ACC112 (cell line): ENCODE results near the gene SOX5.
"Not testable (repeated sequence)": the region's sequence is repeated elsewhere in the genome, so short reads cannot be mapped to it uniquely, and the experiment has no call there.

ENCODE experiments used
- H2AFZ ChIP-seq: fragments of 200-600 bp; sonication (generic); one replicate; pipeline ENCODE4 v1.6.0; 2017; ENCODE audit warnings: antibody characterized with exemption, low read length; ENCODE audit not compliant: unreplicated experiment
- H3K27ac ChIP-seq: fragments of 200-600 bp; sonication (generic); 2 replicates; pipeline ENCODE4 v1.5.1; 2014; ENCODE audit warnings: low read depth, mild to moderate bottlenecking, antibody characterized with exemption, low read length, moderate library complexity
- H3K27me3 ChIP-seq: fragments of 200-600 bp; sonication (generic); 2 replicates; pipeline ENCODE4 v1.6.1; 2014; ENCODE audit warnings: mild to moderate bottlenecking, antibody characterized with exemption, low read length, moderate library complexity, mixed read lengths; ENCODE audit not compliant: insufficient read depth
- H3K36me3 ChIP-seq: fragments of 200-600 bp; sonication (generic); 2 replicates; pipeline ENCODE4 v1.6.1; 2016; ENCODE audit warnings: mild to moderate bottlenecking, antibody characterized with exemption, low read length, moderate library complexity, mixed read lengths; ENCODE audit not compliant: insufficient read depth
- H3K4me1 ChIP-seq: fragments of 200-600 bp; sonication (generic); one replicate; pipeline ENCODE4 v1.6.1; 2016; ENCODE audit warnings: low read length, mixed read lengths; ENCODE audit not compliant: insufficient read depth, unreplicated experiment, control insufficient read depth
- H3K4me3 ChIP-seq: fragments of 200-600 bp; sonication (generic); 2 replicates; pipeline ENCODE4 v1.5.1; 2014; ENCODE audit warnings: mild to moderate bottlenecking, low read depth, low read length
- H3K79me2 ChIP-seq: fragments of 200-600 bp; sonication (generic); one replicate; pipeline ENCODE4 v1.6.0; 2016; ENCODE audit warnings: low read length; ENCODE audit not compliant: control insufficient read depth, unreplicated experiment, insufficient read depth

The SOX5 gene

DNA sequence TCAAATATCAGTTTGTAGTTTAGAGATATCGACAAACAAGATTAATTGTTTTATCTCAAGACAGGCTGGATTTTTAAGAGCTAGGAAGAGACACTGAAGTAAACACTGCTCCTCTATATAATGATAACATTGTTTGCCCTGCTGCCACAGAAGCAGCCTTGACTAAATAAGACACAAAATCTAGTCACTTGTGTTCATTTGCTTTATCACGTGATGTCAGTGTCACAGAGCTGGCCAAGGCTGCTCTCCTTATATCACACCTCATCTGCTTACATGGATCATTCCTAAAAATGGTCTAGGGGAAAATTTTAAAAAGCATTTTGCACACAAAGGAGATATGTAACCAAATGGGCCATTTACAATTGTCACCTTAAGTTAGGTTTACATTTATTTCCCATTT is 64.1 kb downstream of the SOX5 start:
- Histone ChIP-seq H3K27me3 (no peaks in the 10 kb centered on the region), H3K4me1 (no peaks in the 10 kb centered on the region), H2AFZ (no peak overlapping the region), H3K79me2 (no peaks in the 10 kb centered on the region), H3K36me3 (no peaks in the 10 kb centered on the region), H3K27ac (no peak overlapping the region), H3K4me3 (no peak overlapping the region)

DNA sequence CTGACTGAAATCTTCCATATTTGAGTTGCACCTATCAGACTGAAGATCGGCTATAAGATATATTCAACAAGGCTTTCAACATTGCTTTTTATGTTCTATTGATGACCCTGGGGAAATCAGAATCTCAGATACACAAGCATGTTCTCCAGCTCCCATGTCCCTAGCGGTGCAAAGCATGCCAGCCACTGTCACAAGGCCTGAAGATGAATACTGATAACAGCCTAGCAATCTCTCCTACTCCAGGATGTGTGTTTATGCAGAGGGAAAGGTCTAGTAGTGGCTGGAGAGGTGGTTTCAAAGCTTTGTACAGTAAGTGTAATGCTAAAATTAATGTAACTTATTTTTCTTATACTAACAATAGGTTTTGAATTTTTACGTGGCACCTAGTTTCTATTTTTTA is 64.6 kb downstream of the SOX5 start:
- Histone ChIP-seq H3K4me3 (no peak overlapping the region), H3K79me2 (no peaks in the 10 kb centered on the region), H3K4me1 (no peaks in the 10 kb centered on the region), H2AFZ (no peak overlapping the region), H3K36me3 (no peaks in the 10 kb centered on the region), H3K27me3 (no peaks in the 10 kb centered on the region), H3K27ac (no peak overlapping the region)

DNA sequence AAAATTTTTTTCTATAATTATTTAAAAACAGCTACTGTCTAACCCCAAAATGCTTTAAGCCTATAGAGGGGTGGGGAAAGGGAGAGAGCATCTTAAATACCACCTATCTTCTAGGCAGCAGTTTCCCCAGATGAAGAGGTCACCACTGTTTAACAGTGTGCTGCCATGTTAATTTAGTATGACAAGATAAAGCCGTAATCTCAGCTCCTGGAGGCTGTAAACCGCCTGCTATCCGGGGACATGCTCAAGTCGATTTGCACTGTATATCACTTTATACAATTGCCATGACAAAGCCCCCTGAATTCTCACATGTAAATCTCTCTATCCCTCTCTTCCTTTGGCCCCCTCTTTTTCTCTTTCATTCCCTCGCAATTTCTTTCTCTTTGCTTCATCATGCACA is 68.5 kb downstream of the SOX5 start:
- H3K27ac ChIP-seq = no peak overlapping the region
- H3K4me1 ChIP-seq = no peaks in the 10 kb centered on the region
- H3K27me3 ChIP-seq = no peaks in the 10 kb centered on the region

DNA sequence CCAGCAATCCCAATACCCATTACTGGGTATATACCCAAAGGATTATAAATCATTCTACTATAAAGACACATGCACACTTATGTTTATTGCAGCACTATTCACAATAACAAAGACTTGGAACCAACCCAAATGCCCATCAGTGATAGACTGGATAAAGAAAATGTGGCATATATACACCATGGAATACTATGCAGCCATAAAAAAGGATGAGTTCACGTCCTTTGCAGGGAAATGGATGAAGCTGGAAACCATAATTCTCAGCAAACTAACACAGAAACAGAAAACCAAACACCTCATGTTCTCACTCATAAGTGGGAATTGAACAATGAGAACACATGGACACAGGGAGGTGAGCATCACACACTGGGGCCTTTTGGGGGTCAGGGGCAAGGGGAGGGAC is 72.9 kb downstream of the SOX5 start:
- H2AFZ ChIP-seq, H3K4me3 ChIP-seq: not testable (repeated sequence)

More for the DNA sequence above, 68.5 kb downstream of the SOX5 start:
- Histone ChIP-seq H3K79me2 (no peaks in the 10 kb centered on the region), H2AFZ (no peak overlapping the region), H3K36me3 (no peaks in the 10 kb centered on the region), H3K4me3 (no peak overlapping the region)

DNA sequence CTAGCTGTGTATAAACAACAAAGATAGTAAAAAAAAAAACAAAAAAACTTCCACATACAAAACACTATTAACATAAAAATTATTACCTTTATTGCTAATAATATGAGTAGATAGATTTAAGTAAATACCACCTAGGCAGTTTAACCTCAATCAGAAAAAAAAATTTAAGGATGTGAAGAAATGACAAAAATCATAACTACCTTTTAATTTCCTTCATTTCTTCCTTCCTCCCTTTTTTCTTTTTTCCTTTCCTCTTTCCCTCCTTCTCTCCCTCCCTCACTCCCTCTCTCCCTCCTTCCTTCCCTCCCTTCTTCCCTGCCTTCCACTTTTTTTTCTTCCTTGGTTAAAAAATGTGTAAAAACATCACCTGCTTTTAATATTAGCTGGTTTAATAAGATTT is 81.7 kb downstream of the SOX5 start:
- Histone ChIP-seq H3K27ac (no peak overlapping the region), H3K79me2 (no peaks in the 10 kb centered on the region), H3K36me3 (no peaks in the 10 kb centered on the region), H3K27me3 (no peaks in the 10 kb centered on the region), H2AFZ (no peak overlapping the region), H3K4me1 (no peaks in the 10 kb centered on the region), H3K4me3 (no peak overlapping the region)

More for the DNA sequence above, 72.9 kb downstream of the SOX5 start:
- H3K79me2 ChIP-seq, H3K27me3 ChIP-seq, H3K27ac ChIP-seq, H3K36me3 ChIP-seq, H3K4me1 ChIP-seq: not testable (repeated sequence)

DNA sequence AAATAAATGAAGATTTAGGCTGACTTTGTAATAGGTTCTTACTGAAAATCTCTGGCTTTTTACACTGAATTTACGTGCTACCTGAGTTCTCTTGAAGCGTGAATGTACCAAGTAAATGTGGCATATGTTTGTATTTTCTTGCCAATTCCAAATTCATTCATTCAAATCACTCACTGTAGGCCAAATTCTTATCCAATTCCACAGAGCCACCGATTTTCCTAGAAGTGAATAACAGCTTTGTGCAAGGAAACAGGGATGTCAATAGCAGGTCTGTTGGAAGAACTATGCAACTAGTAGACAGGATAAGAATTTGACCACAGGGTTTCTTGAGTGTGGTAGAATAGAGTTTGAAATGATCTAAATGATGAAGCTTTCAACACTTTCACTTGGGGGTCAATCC is 86.8 kb downstream of the SOX5 start:
- Histone ChIP-seq H3K27ac (no peak overlapping the region), H3K79me2 (no peaks in the 10 kb centered on the region), H2AFZ (no peak overlapping the region), H3K4me3 (no peak overlapping the region), H3K4me1 (no peaks in the 10 kb centered on the region), H3K27me3 (no peaks in the 10 kb centered on the region), H3K36me3 (no peaks in the 10 kb centered on the region)

DNA sequence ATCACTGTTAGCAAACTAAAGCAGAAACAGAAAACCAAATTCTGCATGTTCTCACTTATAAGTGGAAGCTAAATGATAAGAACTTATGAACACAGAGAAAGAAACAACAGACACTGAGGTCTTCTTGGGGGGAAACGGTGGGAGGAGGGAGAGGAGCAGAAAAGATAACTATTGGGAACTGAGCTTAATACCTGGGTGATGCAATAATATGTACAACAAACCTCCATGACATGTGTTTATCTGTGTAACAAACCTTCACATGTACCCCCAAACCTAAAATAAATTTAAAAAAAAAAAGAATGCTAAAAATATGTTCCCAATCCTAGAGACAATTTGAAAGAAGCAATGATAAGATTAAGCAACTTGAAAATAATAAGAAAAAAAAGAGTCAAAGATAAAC is 89.5 kb downstream of the SOX5 start:
- H3K4me3 ChIP-seq = no peak overlapping the region
- no peak overlapping the region for H2AFZ ChIP-seq
- H3K79me2 ChIP-seq = no peaks in the 10 kb centered on the region
- no peak overlapping the region for H3K27ac ChIP-seq
- no peaks in the 10 kb centered on the region for H3K36me3 ChIP-seq
- no peaks in the 10 kb centered on the region for H3K4me1 ChIP-seq
- H3K27me3 ChIP-seq = no peaks in the 10 kb centered on the region

DNA sequence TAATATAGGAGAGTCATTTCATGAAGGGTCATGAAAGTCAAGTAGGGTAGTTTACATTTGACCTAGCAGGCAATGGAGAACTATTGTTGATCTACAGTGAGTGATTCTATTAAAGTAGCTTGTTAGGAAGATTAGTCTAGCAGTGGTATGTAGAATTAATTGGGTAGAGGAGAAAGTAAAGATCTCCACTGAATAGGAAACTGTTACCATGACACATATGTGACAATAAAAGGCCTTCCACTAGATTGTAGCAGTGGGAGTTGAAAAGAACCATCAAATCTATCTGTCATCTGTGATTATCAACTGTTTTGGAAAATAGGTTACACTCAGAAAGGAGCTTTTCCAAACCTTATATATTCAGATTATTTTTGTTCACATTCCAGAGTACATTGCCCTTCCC is 92.3 kb downstream of the SOX5 start:
- Histone ChIP-seq H3K4me3 (no peak overlapping the region), H3K79me2 (no peaks in the 10 kb centered on the region), H3K27ac (no peak overlapping the region), H3K4me1 (no peaks in the 10 kb centered on the region), H3K36me3 (no peaks in the 10 kb centered on the region), H3K27me3 (no peaks in the 10 kb centered on the region), H2AFZ (no peak overlapping the region)

DNA sequence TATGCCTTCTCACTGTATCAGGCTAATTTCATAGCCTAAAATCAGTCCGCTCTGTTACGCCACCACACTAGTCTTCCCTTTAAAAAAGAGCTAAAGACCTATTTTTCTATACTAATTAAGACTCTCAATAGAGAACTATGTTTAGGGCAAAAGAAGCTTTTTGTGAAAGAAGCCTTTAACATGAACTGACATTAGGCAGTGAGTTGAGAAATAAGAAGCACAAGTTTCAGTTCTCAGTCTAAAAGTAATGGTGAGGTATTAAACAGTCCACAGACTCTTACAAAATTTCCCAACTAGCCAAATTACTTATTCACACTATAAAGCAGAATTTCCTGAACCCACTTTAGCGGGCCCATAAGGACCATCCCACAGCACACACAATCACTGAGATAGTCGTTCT is 93.7 kb downstream of the SOX5 start:
- Histone ChIP-seq H3K36me3 (no peaks in the 10 kb centered on the region), H2AFZ (no peak overlapping the region), H3K4me1 (no peaks in the 10 kb centered on the region), H3K27ac (no peak overlapping the region), H3K27me3 (no peaks in the 10 kb centered on the region), H3K4me3 (no peak overlapping the region), H3K79me2 (no peaks in the 10 kb centered on the region)

DNA sequence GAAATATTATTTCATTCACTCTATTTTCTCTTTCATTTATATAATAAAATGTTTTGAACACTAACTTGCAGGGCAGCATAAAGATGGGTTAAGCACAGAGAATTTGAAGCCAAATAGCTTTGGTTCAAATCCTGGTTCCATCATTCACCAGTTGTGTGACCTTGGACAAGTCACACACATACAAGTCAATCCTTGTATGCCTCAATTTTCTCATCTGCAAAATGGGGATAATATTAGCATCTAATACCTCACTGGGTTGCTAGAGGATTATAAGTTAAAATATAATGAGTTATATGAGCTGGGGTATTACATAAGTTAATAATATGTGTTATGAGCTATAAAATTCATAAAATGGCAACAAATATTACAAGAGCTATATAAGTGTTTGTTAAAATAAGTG is 94.9 kb downstream of the SOX5 start:
- no peaks in the 10 kb centered on the region for H3K36me3 ChIP-seq
- no peaks in the 10 kb centered on the region for H3K4me1 ChIP-seq
- H3K27ac ChIP-seq = no peak overlapping the region
- H3K79me2 ChIP-seq = no peaks in the 10 kb centered on the region
- H2AFZ ChIP-seq = no peak overlapping the region
- H3K4me3 ChIP-seq = no peak overlapping the region
- no peaks in the 10 kb centered on the region for H3K27me3 ChIP-seq

DNA sequence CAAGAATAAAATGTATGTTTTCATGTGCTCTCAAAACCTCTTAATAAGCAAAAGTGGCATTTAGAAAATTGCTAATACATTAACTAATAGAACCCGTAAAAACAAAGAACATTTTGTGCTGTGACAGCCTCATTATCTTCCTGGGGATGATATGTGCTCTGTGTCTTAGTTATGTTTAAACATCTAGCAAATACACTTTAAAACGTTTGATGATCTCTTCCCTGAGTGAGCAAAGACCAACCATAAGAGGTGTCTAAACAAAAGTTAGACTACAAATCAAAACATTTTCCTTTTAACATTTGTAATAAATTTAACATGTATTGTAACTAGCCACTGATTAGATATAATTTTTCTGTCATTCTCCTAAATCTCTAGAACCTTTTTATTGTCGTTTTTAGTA is 95.8 kb downstream of the SOX5 start:
- H2AFZ ChIP-seq = no peak overlapping the region
- H3K79me2 ChIP-seq = no peaks in the 10 kb centered on the region
- H3K4me1 ChIP-seq = no peaks in the 10 kb centered on the region
- H3K4me3 ChIP-seq = no peak overlapping the region
- no peak overlapping the region for H3K27ac ChIP-seq
- H3K27me3 ChIP-seq = no peaks in the 10 kb centered on the region
- H3K36me3 ChIP-seq = no peaks in the 10 kb centered on the region

DNA sequence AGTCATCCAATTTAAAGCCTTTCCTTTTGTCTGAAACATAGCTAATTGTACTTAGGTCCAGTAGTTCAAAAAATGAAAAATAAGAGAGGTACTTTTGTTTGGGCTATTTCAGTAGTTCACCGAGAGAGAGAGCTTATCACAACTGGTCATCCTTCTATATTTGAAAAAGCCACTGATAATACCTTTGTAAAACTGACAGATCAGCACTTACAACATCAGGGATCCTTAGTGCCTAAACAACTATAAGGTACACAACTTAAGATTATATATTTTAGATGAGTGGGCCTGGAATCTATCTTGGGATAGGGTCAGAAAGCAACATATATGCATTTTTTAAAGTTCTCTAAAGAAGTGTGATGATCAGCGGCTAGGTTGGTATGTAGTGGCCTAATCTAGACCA is 97.9 kb downstream of the SOX5 start:
- Histone ChIP-seq H3K79me2 (no peaks in the 10 kb centered on the region), H3K4me1 (no peaks in the 10 kb centered on the region), H2AFZ (no peak overlapping the region), H3K36me3 (no peaks in the 10 kb centered on the region), H3K27ac (no peak overlapping the region), H3K4me3 (no peak overlapping the region), H3K27me3 (no peaks in the 10 kb centered on the region)
